ENCODE results near the gene ST3GAL3. TPM values are rescaled to one million over a fixed set of nuclear protein-coding genes. Genes with fewer than 3 reads are reported as not detected.
A peak's percentile ranks its signal among the peaks of the same experiment; 100 is the strongest.

ST3GAL3 gene
- total RNA-seq, 2 donors from 2014 or later: 21.8 to 23.7 TPM

DNA sequence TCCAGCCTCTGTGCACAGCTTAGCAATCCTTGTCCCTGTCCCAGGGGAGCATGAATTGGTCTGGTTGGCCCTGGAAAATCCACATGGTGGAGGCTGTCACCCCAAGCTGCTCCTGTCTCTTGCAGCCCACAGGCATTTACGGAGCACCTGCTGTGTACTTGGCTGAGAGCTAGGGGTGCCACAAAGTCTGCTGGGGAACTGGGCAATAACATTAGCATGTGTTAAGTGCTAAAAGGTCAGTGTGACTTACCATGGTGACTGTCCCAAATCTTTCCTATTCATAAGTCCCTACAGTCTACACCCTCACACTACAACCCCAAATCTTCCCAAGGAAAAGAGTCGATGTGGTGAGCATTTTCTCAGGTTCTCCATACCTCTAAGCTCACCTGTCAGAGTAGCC is 172.7 kb downstream of the ST3GAL3 start:
- Mint-ChIP-seq H3K27me3 (no peaks in the 10 kb centered on the region), H3K27ac (no peak overlapping the region), H3K4me3 (no peak overlapping the region), H3K4me1 (no peaks in the 10 kb centered on the region), H3K36me3 (ENCODE audit: low read depth) (no peaks in the 10 kb centered on the region), H3K9me3 (no peaks in the 10 kb centered on the region)
- ATAC-seq (replicated peaks): no peak

- H3K4me3 Mint-ChIP-seq: no peak overlapping the region
- H3K9me3 Mint-ChIP-seq: no peaks in the 10 kb centered on the region
- H3K27ac Mint-ChIP-seq: no peak overlapping the region
- H3K36me3 Mint-ChIP-seq (ENCODE audit: low read depth): no peaks in the 10 kb centered on the region
- H3K27me3 Mint-ChIP-seq: no peaks in the 10 kb centered on the region
- no peak for ATAC-seq (replicated peaks)
- H3K4me1 Mint-ChIP-seq: no peaks in the 10 kb centered on the region
Observed at GRCh38 chr1:43880604-43881003, 173.3 kb downstream of the ST3GAL3 start.

- Mint-ChIP-seq H3K36me3 (ENCODE audit: low read depth) (no peaks in the 10 kb centered on the region), H3K27me3 (no peaks in the 10 kb centered on the region), H3K9me3 (no peaks in the 10 kb centered on the region), H3K4me3 (no peak overlapping the region), H3K4me1 (no peaks in the 10 kb centered on the region), H3K27ac (no peak overlapping the region)
- ATAC-seq (replicated peaks): no peak
Observed at GRCh38 chr1:43881415-43881814, 174.1 kb downstream of the ST3GAL3 start.

DNA sequence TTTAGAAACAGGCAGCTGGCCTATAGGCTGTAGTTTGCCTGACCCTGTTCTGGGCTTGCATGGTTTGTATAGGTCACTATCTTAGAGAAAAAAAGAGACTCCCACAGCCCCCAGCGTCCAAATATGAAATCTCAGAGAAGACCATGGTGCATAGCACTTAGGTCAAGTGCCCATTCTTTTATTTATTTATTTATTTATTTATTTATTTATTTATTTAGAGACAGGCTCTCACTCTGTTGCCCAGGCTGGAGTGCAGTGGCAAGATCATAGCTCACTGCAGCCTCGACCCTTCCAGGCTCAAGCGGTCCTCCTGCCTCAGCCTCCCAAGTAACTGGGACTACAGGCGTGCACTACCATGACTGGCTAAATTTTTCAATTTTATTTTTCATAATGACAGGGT is 175.4 kb downstream of the ST3GAL3 start:
- no peak overlapping the region for H3K4me3 Mint-ChIP-seq
- no peaks in the 10 kb centered on the region for H3K27me3 Mint-ChIP-seq
- no peak for ATAC-seq (replicated peaks)
- no peak overlapping the region for H3K27ac Mint-ChIP-seq
- H3K36me3 Mint-ChIP-seq (ENCODE audit: low read depth): no peaks in the 10 kb centered on the region
- H3K9me3 Mint-ChIP-seq: no peaks in the 10 kb centered on the region
- no peaks in the 10 kb centered on the region for H3K4me1 Mint-ChIP-seq

DNA sequence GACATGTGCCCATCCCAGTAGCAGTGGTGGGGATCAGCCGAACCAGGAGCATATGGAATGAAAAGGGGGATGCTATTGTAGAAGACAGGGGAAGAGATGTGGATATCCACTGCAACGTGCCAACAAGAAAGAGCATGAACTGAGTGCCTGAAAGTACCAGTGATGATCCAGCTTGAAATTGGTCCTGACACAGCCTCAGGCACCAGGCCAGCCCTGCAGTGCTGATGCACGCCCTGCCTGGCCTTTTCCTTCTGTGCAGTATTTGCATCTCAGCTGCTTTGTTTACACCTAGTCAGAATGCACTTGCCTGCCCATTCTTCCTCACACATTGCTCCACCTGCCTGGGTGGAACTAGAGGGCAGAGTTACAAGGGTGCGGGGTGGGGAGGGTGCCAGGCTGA is 176.0 kb downstream of the ST3GAL3 start:
- H3K36me3 Mint-ChIP-seq (ENCODE audit: low read depth): no peaks in the 10 kb centered on the region
- no peaks in the 10 kb centered on the region for H3K4me1 Mint-ChIP-seq
- ATAC-seq (replicated peaks): no peak

GRCh38 chr1:43885279-43885801 is 178.0 kb downstream of the ST3GAL3 start:
- no peaks in the 10 kb centered on the region for H3K27me3 Mint-ChIP-seq
- H3K4me1 Mint-ChIP-seq: no peaks in the 10 kb centered on the region
- no peaks in the 10 kb centered on the region for H3K9me3 Mint-ChIP-seq
- no peak overlapping the region for H3K27ac Mint-ChIP-seq
- ATAC-seq (replicated peaks): no peak
- H3K36me3 Mint-ChIP-seq (ENCODE audit: low read depth): no peaks in the 10 kb centered on the region
- H3K4me3 Mint-ChIP-seq: no peak overlapping the region

More for the DNA sequence above, 176.0 kb downstream of the ST3GAL3 start:
- Mint-ChIP-seq H3K4me3 (no peak overlapping the region), H3K9me3 (no peaks in the 10 kb centered on the region), H3K27ac (no peak overlapping the region), H3K27me3 (no peaks in the 10 kb centered on the region)

- Mint-ChIP-seq H3K36me3 (ENCODE audit: low read depth) (no peaks in the 10 kb centered on the region), H3K4me3 (no peak overlapping the region), H3K27me3 (no peaks in the 10 kb centered on the region), H3K9me3 (no peaks in the 10 kb centered on the region), H3K27ac (no peak overlapping the region), H3K4me1 (no peaks in the 10 kb centered on the region)
- no peak for ATAC-seq (replicated peaks)
Observed at GRCh38 chr1:43887748-43888147, 180.4 kb downstream of the ST3GAL3 start.

- ATAC-seq (replicated peaks): no peak
- Mint-ChIP-seq H3K36me3 (ENCODE audit: low read depth) (peaks cover 11% of the 10 kb centered on the region), H3K27me3 (no peaks in the 10 kb centered on the region), H3K27ac (no peak overlapping the region), H3K9me3 (no peaks in the 10 kb centered on the region), H3K4me1 (no peaks in the 10 kb centered on the region), H3K4me3 (no peak overlapping the region)
Observed at GRCh38 chr1:43890815-43891214, 183.5 kb downstream of the ST3GAL3 start.

GRCh38 chr1:43893006-43893405 is 185.7 kb downstream of the ST3GAL3 start:
- H3K27ac Mint-ChIP-seq: peak overlapping the region; percentile 49
- H3K36me3 Mint-ChIP-seq (ENCODE audit: low read depth): peaks cover 24% of the 10 kb centered on the region
- H3K27me3 Mint-ChIP-seq: no peaks in the 10 kb centered on the region
- no peaks in the 10 kb centered on the region for H3K9me3 Mint-ChIP-seq
- H3K4me1 Mint-ChIP-seq: no peaks in the 10 kb centered on the region
- no peak for ATAC-seq (replicated peaks)
- no peak overlapping the region for H3K4me3 Mint-ChIP-seq

- H3K36me3 Mint-ChIP-seq (ENCODE audit: low read depth): peaks cover 31% of the 10 kb centered on the region
- no peak for ATAC-seq (replicated peaks)
- H3K27me3 Mint-ChIP-seq: no peaks in the 10 kb centered on the region
- H3K27ac Mint-ChIP-seq: no peak overlapping the region
- no peaks in the 10 kb centered on the region for H3K4me1 Mint-ChIP-seq
- no peak overlapping the region for H3K4me3 Mint-ChIP-seq
- H3K9me3 Mint-ChIP-seq: no peaks in the 10 kb centered on the region
Observed at GRCh38 chr1:43898981-43899380, 191.6 kb downstream of the ST3GAL3 start.

- H3K27me3 Mint-ChIP-seq: no peaks in the 10 kb centered on the region
- no peak for ATAC-seq (replicated peaks)
- H3K27ac Mint-ChIP-seq: peak overlapping the region; percentile 72
- no peaks in the 10 kb centered on the region for H3K4me1 Mint-ChIP-seq
- H3K36me3 Mint-ChIP-seq (ENCODE audit: low read depth): peaks cover 21% of the 10 kb centered on the region
- no peaks in the 10 kb centered on the region for H3K9me3 Mint-ChIP-seq
- H3K4me3 Mint-ChIP-seq: no peak overlapping the region
Observed at GRCh38 chr1:43900386-43900785, 193.1 kb downstream of the ST3GAL3 start.

DNA sequence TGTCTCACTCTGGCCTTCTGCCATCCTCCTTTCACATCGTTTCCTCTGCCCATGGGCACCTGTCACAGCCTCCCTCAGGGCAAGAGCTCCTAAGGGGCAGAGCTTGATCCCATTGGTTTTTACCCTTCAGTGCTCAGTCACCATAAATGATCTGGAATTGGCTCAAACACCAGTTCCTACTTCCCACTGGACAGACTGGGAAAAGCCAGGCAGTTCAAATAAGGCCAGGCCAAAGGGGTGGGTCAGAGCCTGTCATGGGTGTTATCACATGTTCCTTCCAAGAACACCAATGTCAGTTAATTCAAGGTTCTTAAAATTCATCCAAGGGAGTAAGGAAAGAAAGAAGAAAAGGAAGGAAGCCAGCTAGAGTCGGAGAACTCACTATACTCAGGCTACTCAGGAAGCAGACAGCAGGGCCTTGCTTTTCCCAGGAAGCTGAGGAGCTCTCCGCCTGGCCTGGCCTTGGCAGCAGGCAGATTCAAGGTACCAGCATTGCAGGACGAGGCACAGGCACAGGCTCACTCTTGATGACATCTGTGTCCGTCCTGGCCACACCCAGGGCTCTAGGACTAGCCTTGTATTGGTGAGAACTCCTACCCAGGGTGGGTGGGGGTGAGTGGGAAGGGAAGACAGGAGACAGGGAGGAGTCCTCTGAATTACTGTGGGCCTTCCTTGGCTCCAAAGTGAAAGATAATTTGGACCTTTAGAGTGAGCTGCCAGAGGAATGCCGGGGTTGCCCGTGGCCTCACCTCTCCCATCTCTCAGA is 194.0 kb downstream of the ST3GAL3 start:
- H3K4me3 Mint-ChIP-seq: peak overlapping the region; percentile 33
- peak overlapping the region; percentile 72 for H3K27ac Mint-ChIP-seq
- peaks cover 1% of the 10 kb centered on the region for H3K4me1 Mint-ChIP-seq
- H3K36me3 Mint-ChIP-seq (ENCODE audit: low read depth): peaks cover 15% of the 10 kb centered on the region
- H3K9me3 Mint-ChIP-seq: no peaks in the 10 kb centered on the region
- no peaks in the 10 kb centered on the region for H3K27me3 Mint-ChIP-seq
- no peak for ATAC-seq (replicated peaks)

- peaks cover 9% of the 10 kb centered on the region for H3K36me3 Mint-ChIP-seq (ENCODE audit: low read depth)
- ATAC-seq (replicated peaks): peak; percentile 38
- H3K27me3 Mint-ChIP-seq: no peaks in the 10 kb centered on the region
- peak overlapping the region; percentile 72 for H3K27ac Mint-ChIP-seq
- peaks cover 5% of the 10 kb centered on the region for H3K4me1 Mint-ChIP-seq
- peak overlapping the region; percentile 33 for H3K4me3 Mint-ChIP-seq
- H3K9me3 Mint-ChIP-seq: peaks cover 3% of the 10 kb centered on the region
Observed at GRCh38 chr1:43902058-43902831, 194.9 kb downstream of the ST3GAL3 start.

DNA sequence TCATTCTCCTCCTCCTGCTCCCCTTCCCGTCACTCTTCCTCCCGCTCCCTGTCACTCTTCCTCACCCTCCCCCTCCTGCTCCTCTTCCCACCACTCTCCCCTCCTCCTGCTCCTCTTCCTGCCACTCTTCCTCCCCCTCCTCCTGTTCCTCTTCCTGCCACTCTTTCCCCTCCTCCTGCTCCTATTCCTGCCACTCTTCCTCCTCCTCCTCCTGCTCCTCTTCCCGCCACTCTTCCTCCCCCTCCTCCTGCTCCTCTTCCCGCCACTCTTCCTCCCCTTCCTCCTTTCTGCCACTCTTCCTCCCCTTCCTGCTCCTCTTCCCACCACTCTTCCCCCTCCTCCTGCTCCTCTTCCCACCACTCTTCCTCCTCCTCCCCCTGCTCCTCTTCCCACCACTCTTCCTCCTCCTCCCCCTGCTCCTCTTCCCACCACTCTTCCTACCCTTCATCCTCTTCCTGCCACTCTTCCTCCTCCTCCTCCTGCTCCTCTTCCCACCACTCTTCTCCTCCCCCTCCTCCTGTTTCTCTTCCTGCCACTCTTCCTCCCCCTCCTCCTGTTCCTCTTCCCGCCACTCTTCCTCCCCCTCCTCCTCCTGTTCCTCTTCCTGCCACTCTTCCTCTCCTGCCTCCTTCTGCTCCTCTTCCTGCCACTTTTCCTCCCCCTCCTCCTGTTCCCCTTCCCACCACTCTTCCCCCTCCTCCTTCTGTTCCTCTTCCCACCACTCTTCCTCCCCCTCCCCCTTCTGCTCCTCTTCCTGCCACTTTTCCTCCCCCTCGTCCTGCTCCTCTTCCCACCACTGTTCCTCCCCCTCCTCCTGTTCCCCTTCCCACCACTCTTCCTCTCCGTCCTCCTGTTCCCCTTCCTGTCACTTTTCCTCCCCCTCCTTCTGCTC is 197.6 kb downstream of the ST3GAL3 start:
- H3K27me3 Mint-ChIP-seq: no peaks in the 10 kb centered on the region
- no peak overlapping the region for H3K4me3 Mint-ChIP-seq
- H3K9me3 Mint-ChIP-seq: peaks cover 3% of the 10 kb centered on the region
- peaks cover 4% of the 10 kb centered on the region for H3K36me3 Mint-ChIP-seq (ENCODE audit: low read depth)
- no peak for ATAC-seq (replicated peaks)
- H3K4me1 Mint-ChIP-seq: peaks cover 5% of the 10 kb centered on the region
- H3K27ac Mint-ChIP-seq: no peak overlapping the region
